GM12892 (cell line): ENCODE measurements around the gene DONSON.

Experiments used
- POLR2A ChIP-seq: IDR thresholded peaks from 2 replicates; pipeline ENCODE4 v1.6.1; 2011; ENCODE audit warnings: low read depth, low read length, control low read depth
- TAF1 ChIP-seq: IDR thresholded peaks from 2 replicates; pipeline ENCODE4 v1.6.1; 2011; ENCODE audit warnings: low read depth, mild to moderate bottlenecking, control low read depth, low read length, borderline replicate concordance

GRCh38 chr21:33541756-33542639 lies 46.5 kb downstream of the DONSON start, which contains the start of gene GART:
- peak; percentile 68; the same call in 1 of the 2 replicates for TF ChIP-seq TAF1
- peak; percentile 58; the same call in 1 of the 2 replicates for TF ChIP-seq POLR2A
